Measurements from ENCODE around the gene GRM5.
"Not testable (repeated sequence)": the region's sequence is repeated elsewhere in the genome, so short reads cannot be mapped to it uniquely, and the experiment has no call there.

GRM5 gene

DNA sequence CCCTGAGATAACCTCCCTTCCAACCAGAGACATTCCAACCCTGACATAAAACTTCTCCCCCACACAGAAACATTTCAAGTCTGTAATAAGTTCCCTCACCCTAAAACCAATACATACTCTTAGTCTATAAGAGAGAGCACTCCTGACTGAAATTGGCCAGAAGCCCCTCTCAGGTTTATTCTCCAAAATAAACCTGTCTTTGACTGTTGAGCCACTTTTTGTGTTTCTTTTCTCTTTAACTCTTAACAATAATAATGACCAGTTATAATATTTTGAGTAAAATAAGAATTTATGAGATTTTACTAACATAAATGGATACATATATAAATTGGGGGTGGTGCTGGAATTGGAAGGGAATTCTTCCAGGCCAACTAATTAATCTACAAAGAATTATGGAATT lies 93.6 kb downstream of the GRM5 start:
- no peak for DNase-seq (ENCODE audit: low spot score)

DNA sequence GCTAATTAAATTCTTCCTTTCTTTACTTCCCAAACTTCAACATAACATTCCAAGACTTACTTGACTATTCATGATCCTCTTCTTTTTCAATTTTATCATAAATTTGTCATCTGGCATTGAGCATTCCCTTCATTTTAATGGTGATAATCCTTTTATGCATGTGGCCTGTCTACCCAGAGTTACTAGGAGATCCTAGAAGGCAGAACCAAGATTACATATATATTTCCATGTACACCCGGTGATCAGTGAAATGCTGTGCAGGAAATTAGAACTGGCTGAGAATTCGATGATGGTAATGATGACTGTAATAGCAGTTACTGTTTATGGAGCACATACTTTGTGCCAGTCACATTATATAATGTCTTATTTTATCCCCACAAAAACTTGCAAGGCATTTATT lies 104.2 kb downstream of the GRM5 start:
- DNase-seq (ENCODE audit: low spot score): not testable (repeated sequence)

GRCh38 chr11:88959857-88960256 lies 105.9 kb downstream of the GRM5 start:
- not testable (repeated sequence) for DNase-seq (ENCODE audit: low spot score)

- no peak for DNase-seq (ENCODE audit: low spot score)
Measured at GRCh38 chr11:88950975-88951374, 114.8 kb downstream of the GRM5 start.

GRCh38 chr11:88948908-88949307 lies 116.9 kb downstream of the GRM5 start:
- not testable (repeated sequence) for DNase-seq (ENCODE audit: low spot score)

DNA sequence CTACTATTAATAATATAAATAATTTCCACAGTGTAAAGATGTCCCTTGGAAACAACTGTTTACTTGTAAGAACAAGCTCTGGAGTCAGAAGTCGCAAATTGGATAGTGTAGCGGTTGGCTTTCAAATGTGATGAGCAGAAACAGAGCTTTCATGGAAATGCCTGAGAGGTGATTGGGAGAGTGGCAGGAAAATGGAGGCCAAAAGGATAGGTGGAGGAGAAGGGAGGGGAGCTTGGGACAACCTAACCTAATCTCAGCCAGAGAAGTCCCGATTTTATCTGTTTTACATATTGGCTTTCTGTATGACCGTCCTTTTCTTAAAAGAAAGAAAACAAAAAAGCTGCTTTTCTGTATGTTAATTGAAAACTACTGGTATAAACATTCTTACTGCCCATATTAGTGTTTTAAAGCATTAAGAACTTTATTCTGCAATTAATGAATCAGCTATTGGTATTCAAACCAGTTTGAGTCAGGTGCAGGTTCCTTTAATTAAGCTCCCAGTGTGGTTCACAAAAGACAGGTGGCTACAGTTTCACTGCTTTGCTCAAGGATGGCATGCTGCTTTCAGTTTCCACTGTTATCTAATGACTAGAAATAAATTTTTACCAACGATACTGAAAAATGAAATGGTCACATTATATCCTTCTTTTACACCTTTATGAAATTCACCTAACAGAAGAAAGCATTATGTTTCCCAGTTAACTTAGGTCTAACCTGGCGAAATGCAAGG lies 117.8 kb downstream of the GRM5 start:
- DNase-seq (ENCODE audit: low spot score): not testable (repeated sequence)

DNA sequence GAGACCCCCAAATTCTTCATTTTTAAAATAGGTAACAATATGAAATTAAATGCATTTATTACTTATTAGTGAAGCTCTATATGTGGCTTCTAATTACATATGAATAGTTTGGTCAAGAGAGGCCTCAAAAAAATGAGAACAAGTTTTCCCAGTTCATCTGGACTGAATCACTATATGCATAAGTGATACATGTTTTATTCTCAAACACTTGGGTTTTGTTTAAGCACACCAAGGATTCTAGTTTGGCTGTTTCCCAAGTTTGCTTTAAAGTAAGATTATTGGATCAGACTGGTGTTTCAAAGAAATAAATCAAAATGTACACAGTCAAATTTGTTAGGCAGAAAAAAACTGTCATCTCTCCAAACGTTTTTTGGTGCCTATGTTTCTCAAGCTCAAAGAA lies 136.1 kb downstream of the GRM5 start:
- DNase-seq (ENCODE audit: low spot score): not testable (repeated sequence)

- not testable (repeated sequence) for DNase-seq (ENCODE audit: low spot score)
Measured at GRCh38 chr11:88917065-88917464, 148.7 kb downstream of the GRM5 start.

DNA sequence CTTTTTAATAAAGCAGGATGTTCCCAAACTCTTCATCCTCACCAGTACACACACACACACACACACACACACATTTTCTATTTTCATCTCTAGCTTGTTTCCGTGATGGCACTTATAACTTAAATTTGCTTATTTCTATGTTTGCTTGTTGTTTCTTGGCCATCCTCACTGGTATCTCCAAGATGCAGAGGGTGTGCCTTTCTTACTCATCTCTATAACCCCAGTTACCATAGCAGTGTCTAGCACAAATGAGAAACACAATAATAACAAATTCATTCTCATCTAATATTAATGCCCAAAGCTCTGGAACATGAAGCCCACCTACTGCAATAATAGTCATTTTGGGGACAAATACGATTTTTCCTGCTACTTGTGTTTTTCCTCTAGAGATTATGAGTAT lies 156.3 kb downstream of the GRM5 start:
- no peak for DNase-seq (ENCODE audit: low spot score)

DNA sequence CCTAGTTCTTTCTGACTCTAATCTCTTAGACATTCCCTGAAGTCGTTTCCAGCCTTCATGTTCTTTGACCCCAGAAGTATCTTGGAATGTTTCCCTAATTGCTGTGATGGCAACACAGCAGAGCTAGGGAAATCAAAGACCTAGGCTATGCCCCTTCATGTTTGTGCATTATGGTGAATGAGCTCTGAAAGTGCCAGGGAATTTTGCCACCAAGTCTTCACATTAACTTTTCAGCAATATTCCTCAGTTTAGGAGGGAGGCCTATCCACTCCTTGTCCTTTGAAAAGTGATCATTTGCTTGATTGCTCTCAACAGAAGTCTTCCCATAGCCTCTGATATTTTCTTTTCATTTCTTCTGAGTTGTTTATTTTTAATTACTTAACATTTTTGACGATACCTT lies 164.3 kb downstream of the GRM5 start:
- not testable (repeated sequence) for DNase-seq (ENCODE audit: low spot score)

DNA sequence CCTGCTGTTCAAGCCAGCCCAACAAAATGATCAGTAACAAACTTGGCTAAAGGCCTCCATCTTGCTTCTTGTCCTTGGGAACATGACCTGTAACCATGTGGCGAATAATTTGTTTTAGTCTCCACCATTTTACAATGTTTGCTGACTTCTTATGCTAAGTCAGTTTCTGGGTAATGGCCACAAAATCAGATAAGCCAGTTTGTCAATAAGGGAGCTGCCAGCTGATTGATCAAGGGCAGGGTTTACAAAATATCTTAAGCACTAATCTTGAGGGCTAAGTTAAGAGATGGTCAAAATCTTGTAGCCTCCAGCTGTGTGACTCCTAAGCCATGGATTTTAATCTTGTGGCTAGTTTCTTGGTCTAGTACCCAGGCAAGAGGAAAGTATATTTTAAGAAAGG lies 176.9 kb downstream of the GRM5 start:
- not testable (repeated sequence) for DNase-seq (ENCODE audit: low spot score)

DNA sequence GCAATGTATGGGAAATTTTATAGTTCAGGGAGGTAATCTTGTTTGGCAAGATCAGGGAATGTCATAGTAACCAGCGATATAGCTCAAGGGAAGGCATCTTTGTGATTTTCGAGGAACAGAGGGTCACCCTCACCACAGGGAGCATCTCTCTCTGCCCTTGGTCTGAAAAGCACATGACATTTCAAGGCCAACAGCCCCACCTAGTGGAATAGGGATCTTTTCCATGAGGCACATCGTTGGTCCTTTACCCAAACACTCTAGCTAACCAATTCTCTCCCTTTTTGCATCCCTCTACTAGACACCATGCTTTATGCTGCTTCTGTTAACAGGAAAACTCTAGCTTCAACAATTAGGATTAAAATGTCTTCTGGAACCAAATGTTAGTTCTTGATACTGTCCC lies 179.0 kb downstream of the GRM5 start:
- DNase-seq (ENCODE audit: low spot score): peak; percentile 5

DNA sequence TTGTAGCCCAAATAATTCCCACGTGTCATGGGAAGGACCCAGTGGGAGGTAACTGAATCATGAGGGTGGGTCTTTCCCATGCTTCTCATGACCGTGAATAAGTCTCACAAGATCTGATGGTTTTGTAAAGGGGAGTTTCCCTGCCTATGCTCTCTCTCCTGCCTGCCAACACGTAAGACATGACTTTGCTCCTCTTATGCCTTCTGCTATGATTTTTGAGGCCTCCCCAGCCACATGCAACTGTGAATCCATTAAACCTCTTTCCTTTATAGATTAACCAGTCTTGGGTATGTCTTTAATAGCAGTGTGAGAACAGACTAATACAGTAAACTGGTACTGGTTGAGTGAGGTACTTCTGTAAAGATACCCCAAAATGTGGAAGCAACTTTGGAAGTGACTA lies 183.0 kb downstream of the GRM5 start:
- DNase-seq (ENCODE audit: low spot score): not testable (repeated sequence)

GRCh38 chr11:88861618-88862017 lies 204.2 kb downstream of the GRM5 start:
- no peak for DNase-seq (ENCODE audit: low spot score)

- not testable (repeated sequence) for DNase-seq (ENCODE audit: low spot score)
Measured at GRCh38 chr11:88860431-88860830, 205.4 kb downstream of the GRM5 start.

- not testable (repeated sequence) for DNase-seq (ENCODE audit: low spot score)
Measured at GRCh38 chr11:88853963-88854362, 211.8 kb downstream of the GRM5 start.

- not testable (repeated sequence) for DNase-seq (ENCODE audit: low spot score)
Measured at GRCh38 chr11:88851547-88851946, 214.2 kb downstream of the GRM5 start.

GRCh38 chr11:88849773-88850172 lies 216.0 kb downstream of the GRM5 start:
- DNase-seq (ENCODE audit: low spot score): not testable (repeated sequence)

DNA sequence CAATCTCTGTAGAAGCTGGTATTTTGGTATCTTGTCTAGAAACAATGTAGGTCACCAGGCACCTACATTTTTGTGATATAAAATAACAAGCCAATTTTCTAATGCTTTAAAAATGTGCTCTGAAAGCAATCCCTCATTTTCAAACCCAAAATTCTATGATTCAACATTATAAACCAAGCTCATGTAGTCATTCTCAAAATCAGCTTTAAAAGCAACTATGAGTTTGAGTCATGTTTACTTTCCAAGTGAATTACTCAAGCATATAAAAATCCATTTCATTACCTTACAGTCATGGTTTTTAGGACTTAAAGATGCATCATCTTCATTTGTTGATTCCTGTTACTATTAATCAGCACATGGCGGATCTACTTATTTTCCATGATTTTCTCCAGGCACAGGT lies 216.4 kb downstream of the GRM5 start:
- DNase-seq (ENCODE audit: low spot score): peak; percentile 23

- DNase-seq (ENCODE audit: low spot score): not testable (repeated sequence)
Measured at GRCh38 chr11:88846266-88846665, 219.5 kb downstream of the GRM5 start.

DNA sequence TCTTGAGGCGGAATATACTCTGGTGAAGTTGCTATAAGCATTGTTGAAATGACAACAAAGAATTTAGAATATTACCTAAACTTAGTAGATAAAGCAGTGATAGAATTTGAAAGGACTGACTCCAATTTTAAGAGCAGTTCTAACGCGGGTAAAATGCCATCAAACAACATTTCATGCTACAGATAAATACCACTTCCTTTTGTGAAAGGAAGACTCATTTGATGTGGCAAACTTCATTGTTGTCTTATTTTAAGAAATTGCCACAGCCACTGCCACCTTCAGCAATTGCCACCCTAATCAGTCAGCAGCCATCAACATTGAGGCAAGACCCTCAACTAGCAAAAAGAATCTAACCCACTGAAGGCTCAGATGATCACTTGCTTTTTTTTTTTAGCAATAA lies 220.8 kb downstream of the GRM5 start:
- not testable (repeated sequence) for DNase-seq (ENCODE audit: low spot score)

- not testable (repeated sequence) for DNase-seq (ENCODE audit: low spot score)
Measured at GRCh38 chr11:88843766-88844426, 221.9 kb downstream of the GRM5 start.

DNA sequence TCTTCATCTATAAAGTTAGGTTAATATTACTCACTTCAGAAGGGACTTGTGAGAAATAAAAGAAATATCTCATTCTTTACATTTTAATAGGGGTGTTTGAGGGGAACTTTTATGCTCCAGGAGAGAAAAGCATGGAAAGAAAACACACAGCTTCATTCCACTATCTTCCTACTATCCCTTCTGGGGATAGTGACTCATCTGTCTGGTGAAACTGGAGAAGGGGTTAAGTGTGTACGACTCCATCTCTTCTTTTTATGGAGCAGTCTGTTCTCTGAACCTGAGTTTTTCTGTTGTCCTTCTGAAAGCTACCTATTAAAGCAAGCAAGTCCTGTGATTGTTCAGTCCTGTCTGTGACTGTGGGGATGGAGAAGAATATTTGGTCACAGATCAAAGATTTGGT lies 227.6 kb downstream of the GRM5 start:
- DNase-seq (ENCODE audit: low spot score): not testable (repeated sequence)

GRCh38 chr11:88835709-88836108 lies 230.1 kb downstream of the GRM5 start:
- not testable (repeated sequence) for DNase-seq (ENCODE audit: low spot score)

Data from AG08395 (cell line).